GM23338 (cell line): ENCODE measurements around the gene DOCK11. TPM values are rescaled to one million over a fixed set of nuclear protein-coding genes. Genes with fewer than 3 reads are reported as not detected.

Experiments used
- ATAC-seq: fragments of 200-7000 bp; cut with Tn5 transposase; 3 replicates; pipeline ENCODE4 v1.9.1; 2020
- DNase-seq: peaks from one replicate; pipeline ENCODE4 v3.0.0-alpha.2; 2015; ENCODE audit warnings: low spot score
- H2AFZ ChIP-seq: fragments of 200-600 bp; sonication (generic); 2 replicates; pipeline ENCODE4 v1.8.0; 2016; ENCODE audit warnings: antibody characterized with exemption, mild to moderate bottlenecking, moderate library complexity
- H3F3A ChIP-seq: fragments of 200-600 bp; sonication (generic); replicated peaks from 2 replicates; pipeline ENCODE4 v1.8.0; 2017; ENCODE audit warnings: antibody characterized with exemption, mixed run types, low read depth
- H3K27ac ChIP-seq: fragments of 200-600 bp; sonication (generic); 2 replicates; pipeline ENCODE4 v1.6.1; 2016; ENCODE audit warnings: low read depth
- H3K27me3 ChIP-seq: fragments of 200-600 bp; sonication (generic); 2 replicates; pipeline ENCODE4 v1.8.0; 2016; ENCODE audit warnings: mild to moderate bottlenecking, mixed run types, moderate library complexity; ENCODE audit not compliant: insufficient read depth
- H3K36me3 ChIP-seq: fragments of 200-600 bp; sonication (generic); 2 replicates; pipeline ENCODE4 v1.8.0; 2016; ENCODE audit warnings: mild to moderate bottlenecking; ENCODE audit not compliant: insufficient read depth
- H3K4me1 ChIP-seq: fragments of 200-600 bp; sonication (generic); 2 replicates; pipeline ENCODE4 v1.8.0; 2016; ENCODE audit warnings: mild to moderate bottlenecking, moderate library complexity; ENCODE audit not compliant: insufficient read depth
- H3K4me2 ChIP-seq: fragments of 200-600 bp; sonication (generic); 2 replicates; pipeline ENCODE4 v1.7.1; 2017; ENCODE audit warnings: mixed run types
- H3K4me3 ChIP-seq: fragments of 200-600 bp; sonication (generic); 2 replicates; pipeline ENCODE4 v1.6.1; 2016; ENCODE audit warnings: mixed run types
- H3K79me2 ChIP-seq: fragments of 200-600 bp; sonication (generic); replicated peaks from 2 replicates; pipeline ENCODE4 v1.8.0; 2017; ENCODE audit warnings: mild to moderate bottlenecking; ENCODE audit not compliant: insufficient read depth
- H3K9me2 ChIP-seq: fragments of 200-600 bp; sonication (generic); 2 replicates; pipeline ENCODE4 v1.8.0; 2017; ENCODE audit not compliant: insufficient read depth
- H4K20me1 ChIP-seq: fragments of 200-600 bp; sonication (generic); replicated peaks from 2 replicates; pipeline ENCODE4 v1.8.0; 2017; ENCODE audit warnings: mild to moderate bottlenecking; ENCODE audit not compliant: insufficient read depth
- H3K27ac Mint-ChIP-seq: 2 replicates; pipeline ENCODE4 v1.8.0; 2020; ENCODE audit warnings: inconsistent platforms, mild to moderate bottlenecking, moderate library complexity, mixed read lengths
- H3K27me3 Mint-ChIP-seq: 3 replicates; pipeline ENCODE4 v1.8.0; 2022; ENCODE audit warnings: low read depth, mild to moderate bottlenecking, moderate library complexity, mixed read lengths, inconsistent platforms; ENCODE audit not compliant: insufficient read depth, poor library complexity
- H3K36me3 Mint-ChIP-seq: 3 replicates; pipeline ENCODE4 v1.8.0; 2021; ENCODE audit warnings: low read depth, mild to moderate bottlenecking, inconsistent platforms, moderate library complexity, mixed read lengths
- H3K4me1 Mint-ChIP-seq: 3 replicates; pipeline ENCODE4 v1.8.0; 2020; ENCODE audit warnings: mild to moderate bottlenecking, inconsistent platforms, mixed read lengths
- H3K4me3 Mint-ChIP-seq: 3 replicates; pipeline ENCODE4 v1.8.0; 2021; ENCODE audit warnings: moderate library complexity, mild to moderate bottlenecking, inconsistent platforms, mixed read lengths
- H3K9me3 Mint-ChIP-seq: 3 replicates; pipeline ENCODE4 v1.8.0; 2020; ENCODE audit warnings: moderate library complexity, mild to moderate bottlenecking, inconsistent platforms, mixed read lengths
- CREB1 ChIP-seq: fragments of 250-450 bp; sonication (Bioruptor Pico); IDR thresholded peaks from 2 replicates; pipeline ENCODE4 v1.5.0; 2020; ENCODE audit warnings: low read depth, mild to moderate bottlenecking, moderate library complexity
- EZH2 ChIP-seq: fragments of 200-600 bp; sonication (generic); IDR thresholded peaks from one replicate; pipeline ENCODE4 v1.8.0; 2017; ENCODE audit warnings: antibody characterized with exemption, mild to moderate bottlenecking, low read depth; ENCODE audit not compliant: unreplicated experiment
- EZH2phosphoT487 ChIP-seq: fragments of 200-600 bp; sonication (generic); IDR thresholded peaks from one replicate; pipeline ENCODE4 v1.8.1; 2018; ENCODE audit warnings: antibody characterized with exemption; ENCODE audit not compliant: unreplicated experiment
- JUNB ChIP-seq: IDR thresholded peaks from one replicate; pipeline ENCODE4 v1.6.1; 2016; ENCODE audit warnings: antibody characterized with exemption; ENCODE audit not compliant: unreplicated experiment
- NANOG ChIP-seq: IDR thresholded peaks from 2 replicates; pipeline ENCODE4 v1.6.1; 2016; ENCODE audit warnings: antibody characterized with exemption, borderline replicate concordance
- POLR2AphosphoS5 ChIP-seq: IDR thresholded peaks from 2 replicates; pipeline ENCODE4 v1.6.1; 2016; ENCODE audit warnings: antibody characterized with exemption, low read depth
- STAT1 ChIP-seq: IDR thresholded peaks from one replicate; pipeline ENCODE4 v1.6.1; 2016; ENCODE audit warnings: antibody characterized with exemption; ENCODE audit not compliant: unreplicated experiment
- ZNF114 ChIP-seq: fragments of 250-450 bp; sonication (Bioruptor Pico); IDR thresholded peaks from 2 replicates; pipeline ENCODE4 v1.5.0; 2020; ENCODE audit warnings: mild to moderate bottlenecking, moderate library complexity
- ZNF331 ChIP-seq: fragments of 250-450 bp; sonication (Bioruptor Pico); IDR thresholded peaks from 2 replicates; pipeline ENCODE4 v1.5.0; 2020; ENCODE audit warnings: low read depth, mild to moderate bottlenecking, moderate library complexity
- polyA plus RNA-seq: library from polyadenylated mRNA; unstranded; fragments of >200 nt; fragmentation: Nextera tagmentation; extraction: Ambion mirVana; gene quantifications from 2 replicates; pipeline ENCODE4 v1.2.1, GENCODE V29; 2016
- total RNA-seq: library from RNA; depleted of rRNA; stranded (reverse); fragments of >200 nt; shearing (Covaris generic); gene quantifications from 2 replicates; pipeline ENCODE4 v1.2.3, GENCODE V29; 2014
- TF ChIP-seq, protein P1 (sequence below): IDR thresholded peaks from 2 replicates; pipeline ENCODE4 v1.6.1; 2016; ENCODE audit warnings: antibody characterized with exemption
- TF ChIP-seq, protein P2 (sequence below): IDR thresholded peaks from one replicate; pipeline ENCODE4 v1.6.1; 2018; ENCODE audit warnings: antibody characterized with exemption; ENCODE audit not compliant: unreplicated experiment
- TF ChIP-seq, protein P3 (sequence below), 2 experiments: fragments of 200-600 bp in 1 of 2; sonication (generic) in 1 of 2; conservative IDR thresholded peaks; 2 replicates each; pipeline versions ENCODE4 v1.5.1 to v1.6.1; 2016 to 2017; ENCODE audit warnings: antibody characterized with exemption in 2 of 2, low read depth in 2 of 2, mild to moderate bottlenecking in 2 of 2, moderate library complexity in 1 of 2
- TF ChIP-seq, protein P4 (sequence below): fragments of 250-450 bp; sonication (Bioruptor Pico); IDR thresholded peaks from 2 replicates; pipeline ENCODE4 v1.5.0; 2020; ENCODE audit warnings: mild to moderate bottlenecking, moderate library complexity

DOCK11 gene
- total and polyA plus RNA-seq, 2 experiments from 2014 or later = 6.0 to 12.3 TPM

DNA sequence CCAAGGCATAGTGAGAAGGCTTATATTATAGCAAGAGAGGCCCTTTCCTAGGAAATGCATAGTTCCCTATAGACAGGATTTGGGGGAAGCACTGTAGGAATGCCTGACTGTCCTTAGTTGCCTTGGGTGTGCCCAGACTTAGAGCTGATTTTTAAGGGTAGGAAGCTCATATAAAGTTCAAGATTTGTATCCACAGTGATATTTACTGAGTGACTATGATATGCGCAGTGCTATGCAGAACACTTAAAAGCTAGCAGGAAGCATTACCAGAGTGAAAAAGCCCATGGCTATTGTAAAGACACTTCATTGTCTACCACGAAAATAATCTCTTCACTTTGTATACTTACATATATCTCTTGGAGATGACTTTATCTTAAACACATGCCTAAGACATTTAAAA lies 181.7 kb downstream of the DOCK11 start:
- TF ChIP-seq EZH2phosphoT487 (no peak), STAT1 (no peak), JUNB (no peak), ZNF114 (CRISPR knock-in tag) (no peak), ZNF331 (no peak), NANOG (no peak), POLR2AphosphoS5 (no peak), EZH2 (no peak), CREB1 (CRISPR knock-in tag) (no peak)
- TF ChIP-seq, protein P1, sequence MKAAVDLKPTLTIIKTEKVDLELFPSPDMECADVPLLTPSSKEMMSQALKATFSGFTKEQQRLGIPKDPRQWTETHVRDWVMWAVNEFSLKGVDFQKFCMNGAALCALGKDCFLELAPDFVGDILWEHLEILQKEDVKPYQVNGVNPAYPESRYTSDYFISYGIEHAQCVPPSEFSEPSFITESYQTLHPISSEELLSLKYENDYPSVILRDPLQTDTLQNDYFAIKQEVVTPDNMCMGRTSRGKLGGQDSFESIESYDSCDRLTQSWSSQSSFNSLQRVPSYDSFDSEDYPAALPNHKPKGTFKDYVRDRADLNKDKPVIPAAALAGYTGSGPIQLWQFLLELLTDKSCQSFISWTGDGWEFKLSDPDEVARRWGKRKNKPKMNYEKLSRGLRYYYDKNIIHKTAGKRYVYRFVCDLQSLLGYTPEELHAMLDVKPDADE = no peak
- TF ChIP-seq, protein P2, sequence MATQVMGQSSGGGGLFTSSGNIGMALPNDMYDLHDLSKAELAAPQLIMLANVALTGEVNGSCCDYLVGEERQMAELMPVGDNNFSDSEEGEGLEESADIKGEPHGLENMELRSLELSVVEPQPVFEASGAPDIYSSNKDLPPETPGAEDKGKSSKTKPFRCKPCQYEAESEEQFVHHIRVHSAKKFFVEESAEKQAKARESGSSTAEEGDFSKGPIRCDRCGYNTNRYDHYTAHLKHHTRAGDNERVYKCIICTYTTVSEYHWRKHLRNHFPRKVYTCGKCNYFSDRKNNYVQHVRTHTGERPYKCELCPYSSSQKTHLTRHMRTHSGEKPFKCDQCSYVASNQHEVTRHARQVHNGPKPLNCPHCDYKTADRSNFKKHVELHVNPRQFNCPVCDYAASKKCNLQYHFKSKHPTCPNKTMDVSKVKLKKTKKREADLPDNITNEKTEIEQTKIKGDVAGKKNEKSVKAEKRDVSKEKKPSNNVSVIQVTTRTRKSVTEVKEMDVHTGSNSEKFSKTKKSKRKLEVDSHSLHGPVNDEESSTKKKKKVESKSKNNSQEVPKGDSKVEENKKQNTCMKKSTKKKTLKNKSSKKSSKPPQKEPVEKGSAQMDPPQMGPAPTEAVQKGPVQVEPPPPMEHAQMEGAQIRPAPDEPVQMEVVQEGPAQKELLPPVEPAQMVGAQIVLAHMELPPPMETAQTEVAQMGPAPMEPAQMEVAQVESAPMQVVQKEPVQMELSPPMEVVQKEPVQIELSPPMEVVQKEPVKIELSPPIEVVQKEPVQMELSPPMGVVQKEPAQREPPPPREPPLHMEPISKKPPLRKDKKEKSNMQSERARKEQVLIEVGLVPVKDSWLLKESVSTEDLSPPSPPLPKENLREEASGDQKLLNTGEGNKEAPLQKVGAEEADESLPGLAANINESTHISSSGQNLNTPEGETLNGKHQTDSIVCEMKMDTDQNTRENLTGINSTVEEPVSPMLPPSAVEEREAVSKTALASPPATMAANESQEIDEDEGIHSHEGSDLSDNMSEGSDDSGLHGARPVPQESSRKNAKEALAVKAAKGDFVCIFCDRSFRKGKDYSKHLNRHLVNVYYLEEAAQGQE = no peak
- TF ChIP-seq, protein P3, sequence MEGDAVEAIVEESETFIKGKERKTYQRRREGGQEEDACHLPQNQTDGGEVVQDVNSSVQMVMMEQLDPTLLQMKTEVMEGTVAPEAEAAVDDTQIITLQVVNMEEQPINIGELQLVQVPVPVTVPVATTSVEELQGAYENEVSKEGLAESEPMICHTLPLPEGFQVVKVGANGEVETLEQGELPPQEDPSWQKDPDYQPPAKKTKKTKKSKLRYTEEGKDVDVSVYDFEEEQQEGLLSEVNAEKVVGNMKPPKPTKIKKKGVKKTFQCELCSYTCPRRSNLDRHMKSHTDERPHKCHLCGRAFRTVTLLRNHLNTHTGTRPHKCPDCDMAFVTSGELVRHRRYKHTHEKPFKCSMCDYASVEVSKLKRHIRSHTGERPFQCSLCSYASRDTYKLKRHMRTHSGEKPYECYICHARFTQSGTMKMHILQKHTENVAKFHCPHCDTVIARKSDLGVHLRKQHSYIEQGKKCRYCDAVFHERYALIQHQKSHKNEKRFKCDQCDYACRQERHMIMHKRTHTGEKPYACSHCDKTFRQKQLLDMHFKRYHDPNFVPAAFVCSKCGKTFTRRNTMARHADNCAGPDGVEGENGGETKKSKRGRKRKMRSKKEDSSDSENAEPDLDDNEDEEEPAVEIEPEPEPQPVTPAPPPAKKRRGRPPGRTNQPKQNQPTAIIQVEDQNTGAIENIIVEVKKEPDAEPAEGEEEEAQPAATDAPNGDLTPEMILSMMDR (conservative IDR thresholded peaks at IDR 0.05; ENCODE audit: low read depth in 2 of 2) = no peak
- TF ChIP-seq, protein P4, sequence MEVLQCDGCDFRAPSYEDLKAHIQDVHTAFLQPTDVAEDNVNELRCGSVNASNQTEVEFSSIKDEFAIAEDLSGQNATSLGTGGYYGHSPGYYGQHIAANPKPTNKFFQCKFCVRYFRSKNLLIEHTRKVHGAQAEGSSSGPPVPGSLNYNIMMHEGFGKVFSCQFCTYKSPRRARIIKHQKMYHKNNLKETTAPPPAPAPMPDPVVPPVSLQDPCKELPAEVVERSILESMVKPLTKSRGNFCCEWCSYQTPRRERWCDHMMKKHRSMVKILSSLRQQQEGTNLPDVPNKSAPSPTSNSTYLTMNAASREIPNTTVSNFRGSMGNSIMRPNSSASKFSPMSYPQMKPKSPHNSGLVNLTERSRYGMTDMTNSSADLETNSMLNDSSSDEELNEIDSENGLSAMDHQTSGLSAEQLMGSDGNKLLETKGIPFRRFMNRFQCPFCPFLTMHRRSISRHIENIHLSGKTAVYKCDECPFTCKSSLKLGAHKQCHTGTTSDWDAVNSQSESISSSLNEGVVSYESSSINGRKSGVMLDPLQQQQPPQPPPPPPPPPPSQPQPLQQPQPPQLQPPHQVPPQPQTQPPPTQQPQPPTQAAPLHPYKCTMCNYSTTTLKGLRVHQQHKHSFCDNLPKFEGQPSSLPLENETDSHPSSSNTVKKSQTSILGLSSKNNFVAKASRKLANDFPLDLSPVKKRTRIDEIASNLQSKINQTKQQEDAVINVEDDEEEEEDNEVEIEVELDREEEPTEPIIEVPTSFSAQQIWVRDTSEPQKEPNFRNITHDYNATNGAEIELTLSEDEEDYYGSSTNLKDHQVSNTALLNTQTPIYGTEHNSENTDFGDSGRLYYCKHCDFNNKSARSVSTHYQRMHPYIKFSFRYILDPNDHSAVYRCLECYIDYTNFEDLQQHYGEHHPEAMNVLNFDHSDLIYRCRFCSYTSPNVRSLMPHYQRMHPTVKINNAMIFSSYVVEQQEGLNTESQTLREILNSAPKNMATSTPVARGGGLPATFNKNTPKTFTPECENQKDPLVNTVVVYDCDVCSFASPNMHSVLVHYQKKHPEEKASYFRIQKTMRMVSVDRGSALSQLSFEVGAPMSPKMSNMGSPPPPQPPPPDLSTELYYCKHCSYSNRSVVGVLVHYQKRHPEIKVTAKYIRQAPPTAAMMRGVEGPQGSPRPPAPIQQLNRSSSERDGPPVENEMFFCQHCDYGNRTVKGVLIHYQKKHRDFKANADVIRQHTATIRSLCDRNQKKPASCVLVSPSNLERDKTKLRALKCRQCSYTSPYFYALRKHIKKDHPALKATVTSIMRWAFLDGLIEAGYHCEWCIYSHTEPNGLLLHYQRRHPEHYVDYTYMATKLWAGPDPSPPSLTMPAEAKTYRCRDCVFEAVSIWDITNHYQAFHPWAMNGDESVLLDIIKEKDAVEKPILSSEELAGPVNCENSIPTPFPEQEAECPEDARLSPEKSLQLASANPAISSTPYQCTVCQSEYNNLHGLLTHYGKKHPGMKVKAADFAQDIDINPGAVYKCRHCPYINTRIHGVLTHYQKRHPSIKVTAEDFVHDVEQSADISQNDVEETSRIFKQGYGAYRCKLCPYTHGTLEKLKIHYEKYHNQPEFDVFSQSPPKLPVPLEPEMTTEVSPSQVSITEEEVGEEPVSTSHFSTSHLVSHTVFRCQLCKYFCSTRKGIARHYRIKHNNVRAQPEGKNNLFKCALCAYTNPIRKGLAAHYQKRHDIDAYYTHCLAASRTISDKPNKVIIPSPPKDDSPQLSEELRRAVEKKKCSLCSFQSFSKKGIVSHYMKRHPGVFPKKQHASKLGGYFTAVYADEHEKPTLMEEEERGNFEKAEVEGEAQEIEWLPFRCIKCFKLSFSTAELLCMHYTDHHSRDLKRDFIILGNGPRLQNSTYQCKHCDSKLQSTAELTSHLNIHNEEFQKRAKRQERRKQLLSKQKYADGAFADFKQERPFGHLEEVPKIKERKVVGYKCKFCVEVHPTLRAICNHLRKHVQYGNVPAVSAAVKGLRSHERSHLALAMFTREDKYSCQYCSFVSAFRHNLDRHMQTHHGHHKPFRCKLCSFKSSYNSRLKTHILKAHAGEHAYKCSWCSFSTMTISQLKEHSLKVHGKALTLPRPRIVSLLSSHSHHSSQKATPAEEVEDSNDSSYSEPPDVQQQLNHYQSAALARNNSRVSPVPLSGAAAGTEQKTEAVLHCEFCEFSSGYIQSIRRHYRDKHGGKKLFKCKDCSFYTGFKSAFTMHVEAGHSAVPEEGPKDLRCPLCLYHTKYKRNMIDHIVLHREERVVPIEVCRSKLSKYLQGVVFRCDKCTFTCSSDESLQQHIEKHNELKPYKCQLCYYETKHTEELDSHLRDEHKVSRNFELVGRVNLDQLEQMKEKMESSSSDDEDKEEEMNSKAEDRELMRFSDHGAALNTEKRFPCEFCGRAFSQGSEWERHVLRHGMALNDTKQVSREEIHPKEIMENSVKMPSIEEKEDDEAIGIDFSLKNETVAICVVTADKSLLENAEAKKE (CRISPR knock-in tag) = no peak
- H4K20me1 ChIP-seq = no peaks in the 10 kb centered on the region
- Mint-ChIP-seq H3K9me3 (no peaks in the 10 kb centered on the region), H3K4me1 (peaks cover 2% of the 10 kb centered on the region; the same call in 1 of the 3 replicates), H3K27me3 (no peaks in the 10 kb centered on the region), H3K27ac (no peak overlapping the region), H3K4me3 (no peak overlapping the region), H3K36me3 (no peaks in the 10 kb centered on the region)
- no peaks in the 10 kb centered on the region for H3K27me3 ChIP-seq
- ATAC-seq (no peak), DNase-seq (no peak)
- H3K27ac ChIP-seq = no peak overlapping the region
- H3K79me2 ChIP-seq = no peaks in the 10 kb centered on the region
- H3K4me2 ChIP-seq = no peak overlapping the region
- H3K4me3 ChIP-seq = no peak overlapping the region
- H3K9me2 ChIP-seq = no peaks in the 10 kb centered on the region
- H2AFZ ChIP-seq = no peak overlapping the region
- H3F3A ChIP-seq = no peaks in the 10 kb centered on the region
- H3K4me1 ChIP-seq = no peaks in the 10 kb centered on the region
- no peaks in the 10 kb centered on the region for H3K36me3 ChIP-seq
